KMS-11 (cell line): ENCODE results near the gene MACC1.

Source experiments
- H2AFZ ChIP-seq: fragments of 200-600 bp; sonication (generic); 2 replicates; pipeline ENCODE4 v1.6.1; 2016; ENCODE audit warnings: antibody characterized with exemption, mixed run types, low read depth
- H3K27ac ChIP-seq: fragments of 200-600 bp; sonication (generic); 2 replicates; pipeline ENCODE4 v1.6.1; 2016; ENCODE audit warnings: mild to moderate bottlenecking, mixed run types
- H3K27me3 ChIP-seq: fragments of 200-600 bp; sonication (generic); 2 replicates; pipeline ENCODE4 v1.6.1; 2017; ENCODE audit warnings: mild to moderate bottlenecking, low read depth, mixed run types, moderate library complexity; ENCODE audit not compliant: insufficient read depth
- H3K36me3 ChIP-seq: fragments of 200-600 bp; sonication (generic); 2 replicates; pipeline ENCODE4 v1.6.1; 2017; ENCODE audit warnings: mild to moderate bottlenecking, mixed run types; ENCODE audit not compliant: insufficient read depth
- H3K4me1 ChIP-seq: fragments of 200-600 bp; sonication (generic); 2 replicates; pipeline ENCODE4 v1.6.1; 2016; ENCODE audit warnings: mild to moderate bottlenecking, low read depth, mixed run types; ENCODE audit not compliant: poor library complexity, severe bottlenecking
- H3K4me2 ChIP-seq: fragments of 200-600 bp; sonication (generic); 2 replicates; pipeline ENCODE4 v1.7.0; 2016; ENCODE audit warnings: mild to moderate bottlenecking, mixed run types
- H3K4me3 ChIP-seq: fragments of 200-600 bp; sonication (generic); IDR thresholded peaks from 2 replicates; pipeline ENCODE4 v1.6.1; 2017; ENCODE audit warnings: low read depth, low read length, mixed read lengths; ENCODE audit not compliant: insufficient read depth
- H3K79me2 ChIP-seq: fragments of 200-600 bp; sonication (generic); 2 replicates; pipeline ENCODE4 v1.6.1; 2016; ENCODE audit warnings: low read depth, mixed run types; ENCODE audit not compliant: insufficient read depth
- H3K9ac ChIP-seq: fragments of 200-600 bp; sonication (generic); 2 replicates; pipeline ENCODE4 v1.6.1; 2016; ENCODE audit warnings: mild to moderate bottlenecking, mixed run types
- H4K20me1 ChIP-seq: fragments of 200-600 bp; sonication (generic); 2 replicates; pipeline ENCODE4 v1.6.1; 2016; ENCODE audit warnings: mild to moderate bottlenecking, mixed run types; ENCODE audit not compliant: insufficient read depth
- CTCF ChIP-seq: fragments of 200-600 bp; sonication (generic); conservative IDR thresholded peaks from 2 replicates; pipeline ENCODE4 v1.6.1; 2017; ENCODE audit warnings: low read depth, mild to moderate bottlenecking, antibody characterized with exemption, low read length, moderate library complexity, mixed read lengths

MACC1 gene

GRCh38 chr7:20200361-20200760, 16.8 kb downstream of the MACC1 start:
- TF ChIP-seq CTCF, result no peak
- no peak overlapping the region for H3K4me3 ChIP-seq
- peaks cover 32% of the 10 kb centered on the region; the same call in 1 of the 2 replicates for H3K79me2 ChIP-seq
- no peaks in the 10 kb centered on the region for H3K36me3 ChIP-seq
- no peak overlapping the region for H3K9ac ChIP-seq
- H3K4me2 ChIP-seq, result peak overlapping the region; percentile 31; the same call in 1 of the 2 replicates
- H2AFZ ChIP-seq, result no peak overlapping the region
- H3K27me3 ChIP-seq, result no peaks in the 10 kb centered on the region
- H4K20me1 ChIP-seq, result no peaks in the 10 kb centered on the region
- H3K4me1 ChIP-seq, result peaks cover 62% of the 10 kb centered on the region
- peak overlapping the region; percentile 12; the same call in 1 of the 2 replicates for H3K27ac ChIP-seq

GRCh38 chr7:20199015-20199737, 18.0 kb downstream of the MACC1 start:
- Histone ChIP-seq H3K9ac (no peak overlapping the region; the same call in 1 of the 2 replicates), H3K27ac (peak overlapping the region; percentile 35), H4K20me1 (no peaks in the 10 kb centered on the region), H3K79me2 (peaks cover 26% of the 10 kb centered on the region; the same call in 1 of the 2 replicates), H3K4me3 (no peak overlapping the region), H3K4me1 (peaks cover 73% of the 10 kb centered on the region), H3K4me2 (peak overlapping the region; percentile 59), H3K27me3 (no peaks in the 10 kb centered on the region), H2AFZ (no peak overlapping the region), H3K36me3 (no peaks in the 10 kb centered on the region)
- TF ChIP-seq CTCF, result no peak

- peak overlapping the region; percentile 35; the same call in 1 of the 2 replicates for H3K27ac ChIP-seq
- peaks cover 82% of the 10 kb centered on the region for H3K4me1 ChIP-seq
- H3K9ac ChIP-seq, result no peak overlapping the region
- H4K20me1 ChIP-seq, result no peaks in the 10 kb centered on the region
- peaks cover 21% of the 10 kb centered on the region; the same call in 1 of the 2 replicates for H3K79me2 ChIP-seq
- no peak overlapping the region for H2AFZ ChIP-seq
- H3K27me3 ChIP-seq, result no peaks in the 10 kb centered on the region
- peak overlapping the region; percentile 59; the same call in 1 of the 2 replicates for H3K4me2 ChIP-seq
- no peaks in the 10 kb centered on the region for H3K36me3 ChIP-seq
- H3K4me3 ChIP-seq, result no peak overlapping the region
- no peak; the same call in 1 of the 2 replicates for TF ChIP-seq CTCF
Observed at GRCh38 chr7:20198260-20198659, 18.9 kb downstream of the MACC1 start.

GRCh38 chr7:20197837-20198236, 19.3 kb downstream of the MACC1 start:
- peaks cover 83% of the 10 kb centered on the region for H3K4me1 ChIP-seq
- no peaks in the 10 kb centered on the region for H4K20me1 ChIP-seq
- no peak overlapping the region for H3K4me3 ChIP-seq
- H3K36me3 ChIP-seq, result no peaks in the 10 kb centered on the region
- H3K27ac ChIP-seq, result no peak overlapping the region
- no peak overlapping the region for H3K9ac ChIP-seq
- peaks cover 20% of the 10 kb centered on the region; the same call in 1 of the 2 replicates for H3K79me2 ChIP-seq
- TF ChIP-seq CTCF, result peak; percentile 71
- H3K27me3 ChIP-seq, result no peaks in the 10 kb centered on the region
- H2AFZ ChIP-seq, result no peak overlapping the region
- H3K4me2 ChIP-seq, result no peak overlapping the region
